Skin of body (tissue), 3 donors: ENCODE measurements around the gene PTCH1. TPM values are rescaled to one million over a fixed set of nuclear protein-coding genes. Genes with fewer than 3 reads are reported as not detected.

Source experiments
- DNase-seq: peaks from one replicate; lab custom pipeline; 2025; lab: John Stamatoyannopoulos, UW
- small RNA-seq: library from RNA; depleted of rRNA; stranded (forward); fragments of <200 nt; gene quantifications from one replicate; pipeline ENCODE3, GENCODE V24; 2014; ENCODE audit warnings: low replicate concordance
- total RNA-seq: library from RNA; depleted of rRNA; stranded (reverse); fragments of >200 nt; gene quantifications from one replicate; pipeline ENCODE4 v1.2.3, GENCODE V29; 2014

The PTCH1 gene
- total RNA-seq, 1 donor from 2014 or later: 28.0 TPM

GRCh38 chr9:95407524-95407923 is 109.2 kb downstream of the PTCH1 start:
- no peak for DNase-seq

- DNase-seq: peak; percentile 68
Measured at GRCh38 chr9:95406121-95406520, 110.7 kb downstream of the PTCH1 start.

GRCh38 chr9:95399261-95399660 is 117.5 kb downstream of the PTCH1 start:
- no peak for DNase-seq

Small RNA genes within 50 kb of the gene (small RNA-seq; reads per million reads assigned to genes)
- not detected for gene MT1P1

Other genes starting within 250 kb of the PTCH1 start
- 16.1 TPM for gene FANCC, start 199.3 kb downstream of the PTCH1 start, total RNA-seq